ENCODE measurements around the gene SLC52A3.
"Not testable (repeated sequence)": the region's sequence is repeated elsewhere in the genome, so short reads cannot be mapped to it uniquely, and the experiment has no call there.

GRCh38 chr20:812435-812814 is 44.1 kb upstream of the SLC52A3 start:
- TF ChIP-seq CTCF (IDR thresholded peaks at IDR 0.05); TEAD4 (CRISPR knock-in tag; IDR thresholded peaks at IDR 0.05); ZNF423 (CRISPR knock-in tag; IDR thresholded peaks at IDR 0.05); ESRRA (CRISPR knock-in tag; IDR thresholded peaks at IDR 0.05; ENCODE audit: borderline replicate concordance); JUN (CRISPR knock-in tag; IDR thresholded peaks at IDR 0.05); USF2 (CRISPR knock-in tag; IDR thresholded peaks at IDR 0.05); ZNF512 (CRISPR knock-in tag; IDR thresholded peaks at IDR 0.05; ENCODE audit: borderline replicate concordance); RELA (CRISPR knock-in tag; IDR thresholded peaks at IDR 0.05; ENCODE audit: borderline replicate concordance); HMGA2 (CRISPR knock-in tag; IDR thresholded peaks at IDR 0.05): not testable (repeated sequence)
- TF ChIP-seq, protein P1, sequence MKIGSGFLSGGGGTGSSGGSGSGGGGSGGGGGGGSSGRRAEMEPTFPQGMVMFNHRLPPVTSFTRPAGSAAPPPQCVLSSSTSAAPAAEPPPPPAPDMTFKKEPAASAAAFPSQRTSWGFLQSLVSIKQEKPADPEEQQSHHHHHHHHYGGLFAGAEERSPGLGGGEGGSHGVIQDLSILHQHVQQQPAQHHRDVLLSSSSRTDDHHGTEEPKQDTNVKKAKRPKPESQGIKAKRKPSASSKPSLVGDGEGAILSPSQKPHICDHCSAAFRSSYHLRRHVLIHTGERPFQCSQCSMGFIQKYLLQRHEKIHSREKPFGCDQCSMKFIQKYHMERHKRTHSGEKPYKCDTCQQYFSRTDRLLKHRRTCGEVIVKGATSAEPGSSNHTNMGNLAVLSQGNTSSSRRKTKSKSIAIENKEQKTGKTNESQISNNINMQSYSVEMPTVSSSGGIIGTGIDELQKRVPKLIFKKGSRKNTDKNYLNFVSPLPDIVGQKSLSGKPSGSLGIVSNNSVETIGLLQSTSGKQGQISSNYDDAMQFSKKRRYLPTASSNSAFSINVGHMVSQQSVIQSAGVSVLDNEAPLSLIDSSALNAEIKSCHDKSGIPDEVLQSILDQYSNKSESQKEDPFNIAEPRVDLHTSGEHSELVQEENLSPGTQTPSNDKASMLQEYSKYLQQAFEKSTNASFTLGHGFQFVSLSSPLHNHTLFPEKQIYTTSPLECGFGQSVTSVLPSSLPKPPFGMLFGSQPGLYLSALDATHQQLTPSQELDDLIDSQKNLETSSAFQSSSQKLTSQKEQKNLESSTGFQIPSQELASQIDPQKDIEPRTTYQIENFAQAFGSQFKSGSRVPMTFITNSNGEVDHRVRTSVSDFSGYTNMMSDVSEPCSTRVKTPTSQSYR (CRISPR knock-in tag; IDR thresholded peaks at IDR 0.05), result not testable (repeated sequence)
- TF ChIP-seq, protein P2, sequence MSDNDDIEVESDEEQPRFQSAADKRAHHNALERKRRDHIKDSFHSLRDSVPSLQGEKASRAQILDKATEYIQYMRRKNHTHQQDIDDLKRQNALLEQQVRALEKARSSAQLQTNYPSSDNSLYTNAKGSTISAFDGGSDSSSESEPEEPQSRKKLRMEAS (CRISPR knock-in tag; IDR thresholded peaks at IDR 0.05), result not testable (repeated sequence)
- TF ChIP-seq, protein P3, sequence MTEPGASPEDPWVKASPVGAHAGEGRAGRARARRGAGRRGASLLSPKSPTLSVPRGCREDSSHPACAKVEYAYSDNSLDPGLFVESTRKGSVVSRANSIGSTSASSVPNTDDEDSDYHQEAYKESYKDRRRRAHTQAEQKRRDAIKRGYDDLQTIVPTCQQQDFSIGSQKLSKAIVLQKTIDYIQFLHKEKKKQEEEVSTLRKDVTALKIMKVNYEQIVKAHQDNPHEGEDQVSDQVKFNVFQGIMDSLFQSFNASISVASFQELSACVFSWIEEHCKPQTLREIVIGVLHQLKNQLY (CRISPR knock-in tag; IDR thresholded peaks at IDR 0.05), result not testable (repeated sequence)

All from WTC11 (cell line).